Posterior vena cava (tissue), 2 donors: Measurements from ENCODE around the gene WDFY1. TPM values are rescaled to one million over a fixed set of nuclear protein-coding genes. Genes with fewer than 3 reads are reported as not detected.
A peak's percentile ranks its signal among the peaks of the same experiment; 100 is the strongest.

Experiments used
- DNase-seq: peaks from one replicate; pipeline ENCODE4 v3.0.0-alpha.2; 2020; ENCODE audit warnings: low spot score
- intact Hi-C, 2 donors: fragments of 100-400 bp; cut with DNase I; formaldehyde crosslinking; loops; one replicate each; pipeline versions ENCODE4 v1.14.1 to v1.14.2; 2022 to 2023
- total RNA-seq, 2 donors: library from RNA; stranded (reverse); fragmentation: NEBNext Ultra II Directional; extraction: Animal tissue kit (Norgen Biotek cat#: 25700); gene quantifications; one replicate each; pipeline ENCODE4 v1.2.1, GENCODE V29; 2021
- donor health status: DM: yes; HTN: yes; CAD: no.
- donor health status: DM: yes; HTN: yes; CAD: no.

The WDFY1 gene
- total RNA-seq, 2 donors from 2014 or later, result 43.3 to 44.1 TPM

DNA sequence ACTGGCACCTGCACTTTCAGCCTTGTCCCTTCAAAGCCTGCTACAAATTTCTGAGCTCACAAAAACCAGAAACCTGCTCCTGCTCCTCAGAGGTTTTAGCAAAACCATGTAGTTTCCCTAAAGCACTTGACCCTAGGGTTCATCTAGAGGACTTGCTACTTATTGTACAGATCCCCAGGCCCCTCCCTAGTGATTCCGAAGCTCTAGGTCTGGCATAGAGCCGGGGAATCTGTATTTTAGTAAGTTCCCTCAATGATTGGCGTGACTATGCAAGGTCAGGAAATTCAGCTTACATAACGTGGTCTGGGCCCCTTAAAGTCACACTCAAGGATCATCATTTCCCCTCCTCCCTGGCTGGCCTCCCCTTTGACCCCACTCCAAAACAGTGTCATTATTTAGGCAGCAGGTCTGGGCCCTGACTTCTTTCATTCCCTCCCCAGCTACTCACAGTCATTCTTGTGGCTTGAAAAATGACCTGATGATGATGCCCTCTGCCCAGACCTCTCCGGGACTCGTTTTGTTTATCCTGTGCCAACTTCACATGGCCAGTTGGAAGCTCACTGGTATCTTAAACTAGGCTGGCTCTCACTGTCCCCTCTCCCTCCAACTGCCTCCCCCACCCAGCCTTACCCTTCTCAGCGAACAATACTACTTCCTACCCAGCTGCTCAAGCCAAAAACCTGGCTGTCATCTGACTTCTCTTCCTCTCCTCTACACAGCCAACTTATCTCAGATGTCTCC, 36.0 kb downstream of the WDFY1 start:
- intact Hi-C loops, result no loop called here
- no peak for DNase-seq

DNA sequence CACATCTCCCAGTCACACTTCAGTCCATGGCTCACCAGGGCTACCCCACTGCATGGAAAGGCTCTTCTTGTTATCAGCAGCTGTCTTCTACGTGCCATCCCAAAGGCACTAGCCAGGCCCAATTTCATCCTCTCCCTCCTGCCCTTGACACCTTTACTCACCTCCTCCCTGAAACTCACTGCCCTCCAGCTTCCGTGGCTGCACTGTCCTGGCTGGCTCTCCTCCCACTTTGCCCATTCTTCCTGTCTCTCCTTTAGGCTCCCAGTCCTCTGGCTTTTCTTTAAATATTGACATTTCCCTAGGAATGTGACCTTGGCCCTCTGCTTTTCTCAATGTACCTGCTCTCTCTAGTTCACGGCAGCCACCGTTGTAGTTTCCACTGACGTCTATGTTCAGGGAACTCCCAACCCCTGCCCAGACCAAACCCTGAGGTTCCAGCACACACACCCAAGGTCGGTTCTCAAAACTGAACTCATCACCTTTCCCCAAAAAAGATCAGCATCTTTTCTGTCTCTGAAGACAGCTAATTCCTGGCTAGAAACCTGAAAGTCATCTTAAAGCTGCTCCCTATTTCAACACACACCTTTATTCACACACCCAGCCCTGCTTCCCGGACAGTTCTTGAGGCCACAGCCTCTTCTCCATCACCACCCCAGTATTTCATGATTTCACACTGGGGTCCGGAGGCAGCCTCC, 36.7 kb downstream of the WDFY1 start:
- DNase-seq, result no peak
- intact Hi-C loops, result no loop called here

DNA sequence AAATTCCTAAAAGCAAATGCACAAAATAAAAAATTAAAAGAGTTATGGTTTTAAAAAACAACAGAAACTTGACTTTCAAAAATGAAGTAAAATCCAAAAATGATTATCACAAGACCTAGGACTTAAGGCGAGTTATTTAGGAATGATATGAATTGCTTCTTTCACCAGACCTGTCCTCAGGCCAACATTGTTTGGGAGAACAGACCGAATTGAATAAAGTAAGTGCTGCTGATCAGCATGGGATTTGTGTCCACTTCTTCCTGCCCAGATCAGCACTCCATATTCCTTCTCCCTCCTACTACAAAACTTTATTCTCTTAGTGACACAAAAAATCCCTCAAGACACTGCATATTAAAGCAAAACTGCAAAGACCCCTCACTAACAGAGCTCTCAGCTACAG, 39.1 kb downstream of the WDFY1 start:
- intact Hi-C loops, result no loop called here
- no peak for DNase-seq

DNA sequence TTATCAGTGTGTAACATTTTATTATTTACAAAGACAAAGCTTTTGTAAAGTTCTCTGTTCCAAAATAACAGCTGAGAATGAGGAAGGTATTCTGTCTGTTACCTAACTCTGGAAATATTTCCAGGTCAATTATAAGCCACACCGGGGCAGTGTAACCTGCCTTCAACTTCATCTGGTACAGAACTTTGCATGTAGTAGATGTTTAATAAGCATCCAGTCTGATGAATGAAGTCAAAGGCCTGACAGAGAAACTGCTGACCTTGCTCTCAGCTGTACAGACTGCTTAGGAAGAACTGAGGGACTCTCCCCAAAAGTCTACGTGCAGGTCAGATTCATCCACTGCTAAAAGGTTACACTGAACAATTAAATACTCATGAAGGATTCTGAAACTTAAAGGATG, 43.3 kb downstream of the WDFY1 start:
- intact Hi-C loops, result no loop called here
- no peak for DNase-seq

DNA sequence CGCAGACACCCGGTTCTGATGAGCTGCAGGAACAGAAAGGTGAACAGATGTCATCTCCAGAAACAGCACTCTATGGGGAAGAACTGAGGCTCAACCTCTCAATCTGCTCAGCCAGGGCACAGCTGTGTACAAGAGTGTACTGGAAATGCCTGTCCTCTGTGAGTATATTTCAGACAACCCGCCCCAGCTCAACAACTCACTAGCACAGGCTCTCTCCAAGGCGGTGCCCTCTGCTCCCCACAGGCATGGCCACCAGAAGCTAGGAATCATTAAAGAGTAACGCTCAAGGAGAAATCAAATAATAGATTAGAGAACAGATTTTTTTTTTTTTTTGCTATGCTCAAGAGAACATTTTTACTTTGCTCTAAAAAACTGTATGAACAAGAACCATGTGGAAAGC, 43.8 kb downstream of the WDFY1 start:
- intact Hi-C loops, result no loop called here
- DNase-seq, result no peak

DNA sequence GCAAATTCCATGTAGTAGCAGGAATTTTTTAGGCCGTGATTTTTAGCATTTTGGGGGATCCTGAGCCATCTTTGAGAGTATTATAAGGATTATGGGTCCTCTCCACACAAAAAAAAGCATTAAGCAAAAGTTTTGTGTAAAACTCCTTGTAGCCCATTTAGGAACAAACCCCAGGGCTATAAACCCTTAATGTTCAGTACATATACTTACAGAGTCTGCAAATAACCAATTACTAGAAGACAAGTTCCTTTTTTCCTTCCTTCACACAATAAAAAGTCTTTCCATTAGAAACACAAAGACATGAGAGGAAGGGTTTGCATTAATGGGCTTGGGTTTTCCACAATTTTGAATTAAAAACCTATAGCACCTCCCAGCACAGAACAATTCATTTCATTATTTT, 44.6 kb downstream of the WDFY1 start:
- no peak for DNase-seq
- intact Hi-C loops, result no loop called here

DNA sequence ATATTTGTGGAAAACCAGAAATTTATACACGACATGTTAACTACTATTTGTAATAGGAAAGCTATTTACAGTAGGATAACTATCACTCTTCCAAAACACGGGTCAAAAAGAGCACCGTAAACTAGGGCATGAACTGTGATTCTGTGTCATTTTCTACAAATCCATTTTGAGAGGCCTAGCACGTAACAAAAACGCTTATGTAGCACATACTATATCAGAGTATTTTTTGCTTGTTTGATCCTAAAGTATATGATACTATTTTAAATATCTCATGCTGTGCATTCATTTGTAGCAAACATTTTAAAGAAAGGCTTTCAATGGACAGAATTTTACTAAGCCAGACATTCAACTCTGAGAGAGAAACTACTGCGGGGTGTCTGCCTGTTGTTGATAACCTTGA, 45.1 kb downstream of the WDFY1 start:
- intact Hi-C loops, result no loop called here
- DNase-seq, result no peak

DNA sequence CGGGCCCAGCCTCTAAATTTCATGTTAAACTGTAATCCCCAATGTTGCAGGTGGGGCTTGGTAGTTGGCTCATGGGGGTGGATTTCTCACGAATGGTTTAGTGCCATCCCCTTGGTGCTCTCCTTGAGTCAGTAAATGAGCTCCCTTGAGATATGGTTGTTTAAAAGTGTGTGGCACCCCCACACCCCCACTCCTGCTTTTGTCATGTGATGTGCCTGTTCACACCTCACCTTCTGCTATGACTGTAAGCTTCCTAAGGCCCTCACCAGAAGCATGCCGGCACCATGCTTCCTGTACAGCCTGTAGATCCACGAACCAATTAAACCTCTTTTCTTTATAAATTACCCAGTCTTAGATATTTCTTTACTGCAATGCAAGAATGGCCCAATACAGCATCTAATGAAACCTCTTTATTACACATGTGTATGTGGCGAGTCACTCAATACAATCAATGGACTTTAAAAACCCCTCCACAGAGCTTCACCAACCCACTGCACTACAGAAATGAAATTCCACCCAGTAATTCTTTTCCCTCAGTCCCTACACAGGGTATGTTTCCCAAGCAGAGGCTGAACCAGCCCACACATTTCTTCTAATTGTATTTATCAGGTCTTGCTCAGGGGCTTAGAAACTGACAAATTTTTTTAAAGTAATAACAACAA, 47.3 kb downstream of the WDFY1 start:
- no peak for DNase-seq
- intact Hi-C loops, result loop anchor here in 1 of 2 donors (10.0 kb wide), 1 partner anchor 1533 kb away; no protein-coding TSS in a partner anchor

DNA sequence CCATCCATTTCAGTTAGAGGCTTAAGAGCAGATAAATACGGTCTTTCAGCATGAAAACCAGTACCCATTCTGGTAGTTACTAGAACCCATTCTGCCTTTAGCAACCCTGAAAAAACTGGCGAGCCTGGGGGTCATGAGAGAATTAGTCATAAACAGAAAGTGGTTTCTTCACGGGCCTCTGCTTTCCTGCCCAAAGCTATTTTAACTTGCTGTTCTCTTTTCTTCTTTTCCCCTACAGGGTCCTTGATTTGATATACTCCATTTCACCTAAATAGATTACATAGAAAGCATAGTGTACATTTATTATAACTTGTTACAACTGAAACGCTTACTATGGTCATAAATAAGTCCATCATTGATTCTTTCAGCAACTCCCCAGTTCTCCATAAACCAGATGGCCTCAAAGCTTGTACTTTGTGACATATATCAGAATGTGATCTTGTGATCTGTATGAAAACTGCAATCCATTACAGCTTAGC, 48.3 kb downstream of the WDFY1 start:
- DNase-seq, result no peak
- intact Hi-C loops, result loop anchor here in 1 of 2 donors (10.0 kb wide), 1 partner anchor 1532 kb away; no protein-coding TSS in a partner anchor

DNA sequence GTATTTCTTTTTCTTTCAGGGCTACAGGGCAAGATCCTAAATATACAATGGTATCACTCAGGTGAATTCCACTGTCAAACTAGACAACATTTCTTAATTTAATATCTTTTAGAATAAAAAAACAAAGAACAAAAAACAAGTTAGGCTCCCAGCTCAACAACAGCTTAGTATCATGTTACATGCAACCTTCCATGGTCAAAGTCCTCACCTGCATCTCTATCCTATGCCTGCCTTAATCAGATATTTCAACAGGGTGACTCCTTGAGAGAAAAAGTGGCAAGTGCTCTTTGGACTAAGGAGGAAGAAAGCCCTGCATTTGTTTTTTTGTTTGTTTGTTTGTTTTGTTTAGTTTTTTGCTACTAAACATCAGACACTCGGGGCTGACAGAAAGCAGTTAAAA, 50.2 kb downstream of the WDFY1 start:
- intact Hi-C loops, result loop anchor here in 1 of 2 donors (5.0 to 10.0 kb wide), 2 partner anchors 997 to 1530 kb away; no protein-coding TSS in a partner anchor
- DNase-seq, result no peak

DNA sequence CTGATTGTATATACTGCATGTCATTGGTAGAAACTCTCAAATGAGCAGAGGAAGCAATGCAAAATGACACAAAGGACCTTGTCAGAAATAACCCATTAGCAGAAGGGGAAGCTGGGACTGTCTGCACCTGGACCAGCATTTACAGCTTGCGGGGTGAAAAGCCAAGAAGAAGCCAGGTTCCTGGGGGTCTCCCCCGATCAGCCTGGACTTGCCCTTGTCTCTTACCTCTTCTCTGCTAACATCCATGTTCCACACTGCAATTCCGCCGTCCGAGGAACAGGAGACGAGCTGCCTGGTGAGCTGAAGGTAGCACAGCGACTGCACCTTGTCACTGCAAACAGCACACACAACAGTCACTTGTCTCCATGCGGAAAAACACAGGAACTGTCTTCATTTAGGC, 51.1 kb downstream of the WDFY1 start:
- intact Hi-C loops, result loop anchor here in 1 of 2 donors (5.0 to 10.0 kb wide), 2 partner anchors 998 to 1529 kb away; no protein-coding TSS in a partner anchor
- peak; percentile 69 for DNase-seq

DNA sequence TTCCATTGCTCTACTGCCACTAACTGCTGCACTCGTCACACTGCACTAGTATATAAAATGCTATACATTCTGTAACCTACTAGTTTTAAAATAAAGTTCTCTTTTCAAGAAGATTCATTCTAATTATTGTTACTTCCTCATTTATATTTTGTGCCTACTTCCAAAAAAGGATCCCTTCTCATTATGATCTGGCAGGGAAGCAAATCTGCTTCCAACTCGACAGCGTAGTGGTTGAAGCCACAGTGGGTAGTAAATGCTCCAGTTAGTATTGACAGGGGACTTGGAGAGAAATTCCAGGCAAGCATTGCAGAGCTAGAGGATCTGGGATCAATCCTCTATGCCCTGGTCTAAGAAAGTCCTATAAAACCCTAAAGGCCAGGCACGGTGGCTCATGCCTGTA, 54.4 kb downstream of the WDFY1 start:
- intact Hi-C loops, result loop anchor here in 1 of 2 donors (5.0 to 10.0 kb wide), 2 partner anchors 1002 to 1526 kb away; no protein-coding TSS in a partner anchor
- DNase-seq, result no peak

DNA sequence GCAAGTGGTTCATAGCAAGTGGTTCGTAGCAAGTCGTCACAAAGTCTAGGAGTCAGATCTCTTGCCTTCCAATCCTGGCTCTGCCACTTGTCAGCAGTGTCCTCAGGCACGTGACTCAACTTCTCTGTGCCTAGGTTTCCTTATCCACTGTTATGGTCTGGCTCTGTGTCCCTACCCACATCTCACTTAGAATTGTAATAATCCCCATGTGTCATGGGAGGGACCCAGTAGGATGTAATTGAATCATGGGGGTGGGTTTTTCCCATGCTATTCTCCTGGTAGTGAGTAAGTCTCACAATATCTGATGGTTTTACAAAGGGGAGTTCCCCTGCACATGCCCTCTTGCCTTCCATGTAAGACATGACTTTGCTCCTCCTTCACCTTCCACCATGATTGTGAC, 55.9 kb downstream of the WDFY1 start:
- no peak for DNase-seq
- intact Hi-C loops, result no loop called here

DNA sequence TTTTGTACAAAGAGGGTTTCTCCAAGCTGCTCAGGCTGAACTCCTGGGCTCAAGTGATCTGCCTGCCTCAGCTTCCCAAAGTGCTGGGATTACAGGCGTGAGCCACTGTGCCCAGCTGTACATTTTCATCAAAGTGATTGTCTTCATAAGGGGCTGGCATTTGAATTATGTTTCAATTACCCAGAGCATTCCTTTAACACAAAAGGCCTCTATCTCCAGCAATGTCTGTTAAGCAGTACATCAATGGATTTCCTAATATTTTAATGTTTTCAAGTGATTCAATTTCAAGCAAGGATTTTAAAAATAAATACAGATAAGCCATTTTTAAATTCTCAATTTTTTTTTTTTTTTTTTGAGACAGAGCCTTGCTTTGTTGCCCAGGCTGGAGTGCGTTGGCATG, 56.9 kb downstream of the WDFY1 start:
- DNase-seq, result no peak
- intact Hi-C loops, result no loop called here

DNA sequence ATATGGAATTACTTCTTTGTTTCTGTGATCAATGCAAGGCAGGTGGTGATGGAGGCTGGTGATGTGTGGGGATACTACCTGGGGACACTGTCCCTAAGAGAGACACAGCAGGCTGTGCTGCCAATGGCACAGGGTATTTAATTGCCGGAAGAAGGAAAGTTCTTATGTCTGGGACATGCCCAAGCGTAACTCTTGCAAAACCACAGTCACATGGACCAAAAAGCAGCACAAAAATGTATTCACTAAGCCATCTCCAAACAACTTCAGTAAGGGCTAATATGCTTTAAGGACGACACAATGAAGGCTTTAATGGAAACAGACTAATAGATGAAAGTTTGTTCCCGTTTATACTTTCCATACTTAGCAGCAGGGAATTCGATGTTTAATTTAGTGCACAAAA, 58.0 kb downstream of the WDFY1 start:
- intact Hi-C loops, result no loop called here
- no peak for DNase-seq

DNA sequence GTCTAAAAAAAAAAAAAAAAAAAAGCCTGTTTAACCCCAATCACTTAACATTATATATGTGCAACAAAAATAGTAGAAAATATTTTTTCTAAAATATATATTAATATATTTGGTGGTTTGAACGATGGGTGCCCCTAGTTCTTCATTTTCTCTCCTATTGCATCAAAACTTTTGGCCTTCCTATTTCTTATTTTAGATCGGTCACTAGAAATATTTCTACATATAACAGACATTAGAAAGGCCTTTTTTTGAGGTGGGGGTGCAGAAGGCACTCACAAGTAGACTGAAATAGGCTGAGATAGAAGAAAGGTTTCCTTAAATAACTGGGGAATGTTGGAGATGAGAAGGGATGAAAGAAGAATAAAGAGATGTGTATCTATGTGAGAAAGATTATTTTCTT, 58.4 kb downstream of the WDFY1 start:
- DNase-seq, result no peak
- intact Hi-C loops, result no loop called here

DNA sequence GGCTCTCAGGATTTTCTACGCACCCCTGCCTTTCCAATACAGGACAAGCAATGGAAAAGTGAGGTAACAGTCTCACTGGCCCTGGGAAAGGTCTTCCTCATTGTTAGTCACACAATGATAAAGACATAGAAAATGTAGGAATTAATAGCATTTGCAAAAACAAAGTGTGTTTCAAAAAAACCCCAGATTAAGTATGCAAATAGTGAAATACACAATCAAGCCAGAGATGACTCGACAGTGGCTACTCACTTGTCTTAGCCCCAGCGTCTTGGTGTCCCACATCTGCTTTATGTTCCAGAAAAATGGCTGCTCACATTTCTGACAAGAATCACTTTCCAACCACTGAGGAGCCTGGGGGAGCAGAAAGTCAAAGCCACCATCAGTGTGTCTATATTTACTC, 60.7 kb downstream of the WDFY1 start:
- intact Hi-C loops, result no loop called here
- DNase-seq, result no peak

DNA sequence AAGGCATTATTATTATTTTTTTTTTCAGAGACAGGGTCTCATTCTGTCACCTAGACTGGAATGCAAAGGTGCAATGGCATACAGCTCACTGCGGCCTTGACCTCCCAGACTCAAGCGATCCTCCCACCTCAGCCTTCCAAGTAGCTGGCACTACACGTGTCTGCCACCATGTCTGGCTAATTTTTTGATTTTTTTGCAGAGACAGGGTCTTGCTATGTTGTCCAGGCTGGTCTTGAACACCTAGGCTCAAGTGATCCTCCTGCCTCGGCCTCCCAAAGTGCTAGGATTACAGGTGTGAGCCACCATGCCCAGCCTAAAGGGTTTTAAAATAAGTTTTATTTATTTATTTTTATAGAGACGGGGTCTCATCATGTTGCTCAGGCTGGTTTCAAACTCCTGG, 62.4 kb downstream of the WDFY1 start:
- intact Hi-C loops, result no loop called here
- DNase-seq, result no peak

DNA sequence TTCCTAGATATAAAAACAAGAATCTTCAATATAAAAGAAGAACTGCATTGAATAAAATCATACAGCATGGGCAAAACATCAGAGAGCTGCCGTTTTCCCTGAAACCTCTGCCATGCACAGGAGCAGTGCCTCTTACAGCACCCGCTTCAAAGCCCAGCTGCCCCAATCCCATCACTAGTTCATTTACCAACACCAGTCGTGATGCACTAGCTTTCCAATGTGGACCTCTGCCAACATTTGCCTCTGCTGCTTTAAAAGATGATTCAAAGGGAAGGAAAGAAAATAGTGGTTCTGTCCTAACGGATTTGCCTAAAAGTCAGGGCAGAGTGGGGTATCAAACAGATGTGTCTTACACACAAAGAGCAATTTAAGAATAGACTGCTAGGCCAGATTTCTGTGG, 64.3 kb downstream of the WDFY1 start:
- no peak for DNase-seq
- intact Hi-C loops, result no loop called here

DNA sequence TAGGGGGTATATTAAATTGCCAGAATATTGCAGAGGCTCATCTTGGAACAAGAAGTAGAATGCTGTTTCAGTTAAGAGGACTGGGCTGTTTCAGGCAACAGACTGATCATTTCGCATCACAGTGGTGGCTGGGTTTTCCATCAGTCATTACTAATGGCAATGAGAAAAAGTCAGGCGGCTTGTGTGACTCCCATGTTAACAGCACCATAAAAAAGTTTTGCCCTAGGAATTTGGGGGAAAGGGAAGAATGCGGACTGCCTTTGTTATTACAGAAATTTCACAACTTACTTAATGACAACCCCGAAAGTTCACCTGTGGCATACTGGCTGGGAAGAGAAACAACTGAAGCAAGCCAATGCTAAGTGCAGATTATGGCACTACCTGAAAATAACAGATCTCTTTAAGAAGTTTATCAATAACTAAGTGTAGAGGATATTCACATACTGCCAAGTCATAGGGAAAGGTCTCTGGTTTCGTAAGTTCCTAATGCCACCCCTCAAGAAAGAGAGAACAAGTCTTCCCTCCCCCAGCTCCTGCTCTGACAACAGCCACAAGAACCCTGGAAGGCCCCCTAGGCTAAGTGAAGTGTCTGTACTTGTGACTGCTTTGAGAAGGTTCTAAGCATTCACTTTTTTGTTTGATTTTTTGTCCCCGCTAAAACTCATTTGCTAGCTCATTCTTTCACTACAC, 67.3 kb downstream of the WDFY1 start:
- no peak for DNase-seq
- intact Hi-C loops, result no loop called here
